Progenitor cell of endocrine pancreas (in vitro differentiated cells): ENCODE measurements around the gene MYEOV. TPM values are rescaled to one million over a fixed set of nuclear protein-coding genes. Genes with fewer than 3 reads are reported as not detected.

Experiments
- DNase-seq: peaks from one replicate; pipeline ENCODE4 v3.0.0; 2021; ENCODE audit warnings: low spot score; ENCODE audit not compliant: unreplicated experiment
- H3K27ac Mint-ChIP-seq: 2 replicates; pipeline ENCODE4 v1.8.0; 2021; ENCODE audit warnings: mild to moderate bottlenecking, moderate library complexity, mixed read lengths
- H3K27me3 Mint-ChIP-seq: 2 replicates; pipeline ENCODE4 v1.8.0; 2021; ENCODE audit warnings: mixed read lengths
- H3K36me3 Mint-ChIP-seq: 2 replicates; pipeline ENCODE4 v1.8.0; 2022; ENCODE audit warnings: mixed read lengths; ENCODE audit not compliant: insufficient read depth
- H3K4me1 Mint-ChIP-seq: 2 replicates; pipeline ENCODE4 v1.8.0; 2021; ENCODE audit warnings: low read depth, mixed read lengths
- H3K4me3 Mint-ChIP-seq: 2 replicates; pipeline ENCODE4 v1.8.0; 2021; ENCODE audit warnings: low read depth, mild to moderate bottlenecking, moderate library complexity, mixed read lengths
- H3K9me3 Mint-ChIP-seq: 2 replicates; pipeline ENCODE4 v1.8.0; 2021; ENCODE audit warnings: low read depth, mixed read lengths
- total RNA-seq: library from RNA; stranded (reverse); gene quantifications from 2 replicates; pipeline ENCODE4 v1.2.1, GENCODE V29; 2021
- TF ChIP-seq, protein P1 (sequence below): fragments of 200-600 bp; sonication (generic); IDR thresholded peaks from one replicate; pipeline ENCODE4 v1.5.0; 2021; ENCODE audit warnings: antibody characterized with exemption, mild to moderate bottlenecking; ENCODE audit not compliant: unreplicated experiment

Gene MYEOV
- total RNA-seq, 1 donor from 2014 or later = 0.14 TPM

DNA sequence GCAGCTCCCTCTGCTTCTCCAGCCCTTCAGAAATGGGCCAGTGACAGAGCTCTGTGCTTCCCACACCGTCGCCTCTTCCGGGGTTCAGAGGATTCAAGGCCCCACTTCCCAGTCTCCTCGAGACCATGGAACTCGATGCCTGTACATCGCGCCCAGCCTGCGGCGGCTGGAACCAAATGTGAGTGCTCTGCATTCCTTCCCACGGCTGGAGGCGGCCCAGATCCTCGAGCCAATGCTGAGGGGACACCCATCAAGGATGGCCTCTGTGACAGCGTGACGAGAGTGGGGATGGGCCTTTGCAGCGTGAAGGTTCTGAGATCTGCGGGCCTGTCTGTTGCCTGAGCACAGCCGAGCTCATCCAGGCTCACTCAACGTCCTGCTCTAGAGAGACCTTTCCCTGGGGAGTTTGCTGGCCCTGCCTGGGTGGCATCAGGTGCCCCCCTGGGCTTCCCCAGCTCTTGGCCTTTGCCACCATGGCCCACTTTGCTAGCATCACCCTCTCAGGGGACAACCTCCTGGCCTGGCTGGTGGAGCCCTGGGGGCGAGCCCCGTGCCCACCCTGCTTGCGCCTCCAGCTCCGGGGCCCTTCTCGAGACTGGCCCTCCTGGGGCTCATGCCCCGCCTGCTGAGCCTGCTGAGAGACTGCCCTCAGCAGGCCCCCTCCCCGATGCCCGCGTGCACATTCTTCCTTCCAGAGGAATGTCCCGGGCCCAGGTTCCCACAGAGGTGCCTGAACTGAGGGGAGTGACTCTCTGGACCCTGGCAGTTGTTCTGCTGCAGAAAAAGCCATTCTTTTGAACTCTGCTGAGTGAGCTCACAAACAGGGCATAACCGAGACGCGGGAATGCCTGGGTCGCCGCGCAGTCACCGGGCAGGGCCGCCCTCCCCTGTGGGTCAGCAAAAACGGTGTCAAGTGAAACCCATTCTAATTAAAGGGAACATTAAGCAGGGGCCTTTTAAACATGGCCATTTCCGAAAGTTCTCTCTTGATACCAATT lies 7.3 kb upstream of the MYEOV start:
- Mint-ChIP-seq H3K27ac (no peak overlapping the region), H3K4me1 (peaks cover 31% of the 10 kb centered on the region), H3K27me3 (peaks cover 2% of the 10 kb centered on the region), H3K36me3 (no peaks in the 10 kb centered on the region), H3K4me3 (no peak overlapping the region), H3K9me3 (peaks cover 3% of the 10 kb centered on the region)
- no peak for DNase-seq
- TF ChIP-seq, protein P1, sequence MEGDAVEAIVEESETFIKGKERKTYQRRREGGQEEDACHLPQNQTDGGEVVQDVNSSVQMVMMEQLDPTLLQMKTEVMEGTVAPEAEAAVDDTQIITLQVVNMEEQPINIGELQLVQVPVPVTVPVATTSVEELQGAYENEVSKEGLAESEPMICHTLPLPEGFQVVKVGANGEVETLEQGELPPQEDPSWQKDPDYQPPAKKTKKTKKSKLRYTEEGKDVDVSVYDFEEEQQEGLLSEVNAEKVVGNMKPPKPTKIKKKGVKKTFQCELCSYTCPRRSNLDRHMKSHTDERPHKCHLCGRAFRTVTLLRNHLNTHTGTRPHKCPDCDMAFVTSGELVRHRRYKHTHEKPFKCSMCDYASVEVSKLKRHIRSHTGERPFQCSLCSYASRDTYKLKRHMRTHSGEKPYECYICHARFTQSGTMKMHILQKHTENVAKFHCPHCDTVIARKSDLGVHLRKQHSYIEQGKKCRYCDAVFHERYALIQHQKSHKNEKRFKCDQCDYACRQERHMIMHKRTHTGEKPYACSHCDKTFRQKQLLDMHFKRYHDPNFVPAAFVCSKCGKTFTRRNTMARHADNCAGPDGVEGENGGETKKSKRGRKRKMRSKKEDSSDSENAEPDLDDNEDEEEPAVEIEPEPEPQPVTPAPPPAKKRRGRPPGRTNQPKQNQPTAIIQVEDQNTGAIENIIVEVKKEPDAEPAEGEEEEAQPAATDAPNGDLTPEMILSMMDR = no peak

GRCh38 chr11:69287968-69288882 lies 5.7 kb upstream of the MYEOV start:
- Mint-ChIP-seq H3K9me3 (peaks cover 3% of the 10 kb centered on the region), H3K4me3 (no peak overlapping the region), H3K27ac (peak overlapping the region; percentile 50), H3K27me3 (peaks cover 2% of the 10 kb centered on the region), H3K4me1 (peaks cover 32% of the 10 kb centered on the region), H3K36me3 (no peaks in the 10 kb centered on the region)
- TF ChIP-seq, protein P1 = no peak
- no peak for DNase-seq

- H3K27me3 Mint-ChIP-seq = peaks cover 2% of the 10 kb centered on the region
These were observed 5.1 kb upstream of the MYEOV start for GRCh38 chr11:69288883-69289242.

GRCh38 chr11:69290806-69291205 lies 3.1 kb upstream of the MYEOV start:
- TF ChIP-seq, protein P1 = no peak
- DNase-seq = no peak
- Mint-ChIP-seq H3K36me3 (no peaks in the 10 kb centered on the region), H3K4me3 (no peak overlapping the region), H3K27ac (no peak overlapping the region), H3K4me1 (peaks cover 28% of the 10 kb centered on the region), H3K9me3 (no peaks in the 10 kb centered on the region), H3K27me3 (peaks cover 6% of the 10 kb centered on the region)

More at GRCh38 chr11:69288883-69289242, 5.1 kb upstream of the MYEOV start:
- TF ChIP-seq, protein P1 = no peak
- Mint-ChIP-seq H3K4me1 (peaks cover 30% of the 10 kb centered on the region), H3K36me3 (no peaks in the 10 kb centered on the region), H3K9me3 (no peaks in the 10 kb centered on the region), H3K4me3 (no peak overlapping the region), H3K27ac (no peak overlapping the region)
- DNase-seq = no peak
